ENCODE results near the gene NXPH4.
A peak's percentile ranks its signal among the peaks of the same experiment; 100 is the strongest.

Gene NXPH4

GRCh38 chr12:57270966-57271470, 54.4 kb downstream of the NXPH4 start:
- no peak for TF ChIP-seq CTCF (conservative IDR thresholded peaks at IDR 0.05; ENCODE audit: control insufficient read depth, insufficient read depth, low read depth, low read length)
- no peak overlapping the region for H3K4me3 ChIP-seq (ENCODE audit: control insufficient read depth, low read depth, low read length)
- no peak for DNase-seq (ENCODE audit: low read depth)

DNA sequence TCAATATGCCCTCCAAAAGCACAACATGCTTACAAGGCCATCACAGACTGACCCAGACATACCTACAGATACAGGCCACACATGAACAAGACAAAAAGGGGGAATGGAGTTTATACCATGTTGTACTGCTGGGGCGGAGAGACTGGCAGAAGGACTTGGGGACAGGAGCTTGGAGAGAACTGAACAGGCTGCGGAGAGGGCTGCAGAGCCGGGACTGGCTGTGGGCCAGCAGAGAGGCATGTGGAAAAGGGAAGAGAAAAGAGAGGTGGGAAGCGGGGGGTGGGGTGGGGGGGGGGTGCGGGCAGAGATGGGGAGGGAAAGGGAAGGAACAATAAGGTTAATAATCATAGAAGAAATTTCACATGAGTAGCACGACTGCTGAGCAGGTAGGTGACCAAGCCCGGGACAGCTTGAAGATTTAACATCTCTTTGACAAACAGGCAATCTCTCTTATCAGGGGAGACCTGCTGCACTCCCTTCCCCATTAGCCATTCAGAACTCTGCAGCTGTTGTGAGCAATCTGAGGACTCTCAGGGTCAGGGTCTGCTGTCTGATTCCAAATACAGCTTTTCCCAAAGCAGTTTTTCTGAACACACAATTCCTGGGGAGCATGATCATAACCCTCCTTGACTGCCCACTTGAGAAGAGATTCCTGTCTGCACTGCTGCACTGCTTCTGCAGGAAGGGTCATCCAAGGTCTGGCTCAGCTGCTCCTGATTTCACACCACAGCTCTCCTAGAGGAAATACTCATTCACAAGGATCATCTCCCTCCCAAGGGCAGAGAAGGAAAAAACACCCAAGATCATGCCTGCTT, 56.0 kb downstream of the NXPH4 start:
- peak; percentile 38 for DNase-seq (ENCODE audit: low read depth)
- H3K4me3 ChIP-seq (ENCODE audit: control insufficient read depth, low read depth, low read length) = no peak overlapping the region
- no peak for TF ChIP-seq CTCF (conservative IDR thresholded peaks at IDR 0.05; ENCODE audit: control insufficient read depth, insufficient read depth, low read depth, low read length)

DNA sequence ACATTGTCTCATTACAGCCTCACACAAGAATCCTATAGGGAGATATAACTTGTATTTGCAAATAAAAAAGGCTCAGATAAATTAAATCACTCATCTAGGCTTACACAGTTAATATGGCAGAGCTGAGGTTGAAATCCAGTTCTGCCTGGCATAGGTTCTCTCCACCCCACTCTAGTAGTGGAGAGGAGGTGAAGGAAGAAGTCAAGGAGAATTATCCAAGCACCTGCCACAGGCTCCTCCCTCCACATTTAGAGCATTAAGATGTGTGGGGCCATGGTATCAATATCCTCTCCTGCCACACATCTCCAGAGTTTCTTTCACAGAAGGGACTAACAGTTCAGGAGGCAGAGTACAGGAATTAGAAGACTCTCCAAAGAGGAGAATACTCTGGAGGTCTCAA, 56.9 kb downstream of the NXPH4 start:
- no peak overlapping the region for H3K4me3 ChIP-seq (ENCODE audit: control insufficient read depth, low read depth, low read length)
- TF ChIP-seq CTCF (conservative IDR thresholded peaks at IDR 0.05; ENCODE audit: control insufficient read depth, insufficient read depth, low read depth, low read length) = no peak
- DNase-seq (ENCODE audit: low read depth) = no peak
